ENCODE measurements around the gene ZNF385D.

ZNF385D gene

GRCh38 chr3:21531909-21532308 is 219.1 kb downstream of the ZNF385D start:
- no peak for TF ChIP-seq CTCF (conservative IDR thresholded peaks at IDR 0.05; ENCODE audit: low read depth, low read length)
- DNase-seq (ENCODE audit: low read depth): no peak
- no peak overlapping the region for H3K4me3 ChIP-seq (ENCODE audit: low read depth, low read length)

- H3K4me3 ChIP-seq (ENCODE audit: low read depth, low read length): no peak overlapping the region
- no peak for TF ChIP-seq CTCF (conservative IDR thresholded peaks at IDR 0.05; ENCODE audit: low read depth, low read length)
Observed at GRCh38 chr3:21528291-21528995, 222.6 kb downstream of the ZNF385D start.

GRCh38 chr3:21526461-21526860 is 224.5 kb downstream of the ZNF385D start:
- no peak overlapping the region for H3K4me3 ChIP-seq (ENCODE audit: low read depth, low read length)
- DNase-seq (ENCODE audit: low read depth): no peak
- no peak for TF ChIP-seq CTCF (conservative IDR thresholded peaks at IDR 0.05; ENCODE audit: low read depth, low read length)

More at GRCh38 chr3:21528291-21528995, 222.6 kb downstream of the ZNF385D start:
- DNase-seq (ENCODE audit: low read depth): no peak

GRCh38 chr3:21524133-21524532 is 226.9 kb downstream of the ZNF385D start:
- TF ChIP-seq CTCF (conservative IDR thresholded peaks at IDR 0.05; ENCODE audit: low read depth, low read length): no peak
- no peak for DNase-seq (ENCODE audit: low read depth)
- no peak overlapping the region for H3K4me3 ChIP-seq (ENCODE audit: low read depth, low read length)

GRCh38 chr3:21520106-21520963 is 230.7 kb downstream of the ZNF385D start:
- no peak for DNase-seq (ENCODE audit: low read depth)
- no peak overlapping the region for H3K4me3 ChIP-seq (ENCODE audit: low read depth, low read length)
- no peak for TF ChIP-seq CTCF (conservative IDR thresholded peaks at IDR 0.05; ENCODE audit: low read depth, low read length)

GRCh38 chr3:21517184-21517583 is 233.8 kb downstream of the ZNF385D start:
- no peak for TF ChIP-seq CTCF (conservative IDR thresholded peaks at IDR 0.05; ENCODE audit: low read depth, low read length)
- no peak for DNase-seq (ENCODE audit: low read depth)

More at GRCh38 chr3:21517184-21517583, 233.8 kb downstream of the ZNF385D start:
- H3K4me3 ChIP-seq (ENCODE audit: low read depth, low read length): no peak overlapping the region
